Cardiac fibroblast (primary cell): ENCODE data around the gene CTTNBP2.

Experiments
- DNase-seq, 2 donors: peaks; one replicate each; pipeline versions ENCODE4 v3.0.0 to v3.0.0-alpha.2; 2010; ENCODE audit warnings: low read depth in 2 of 2
- H3K4me3 ChIP-seq, 2 donors: replicated peaks in 1 of 2; 1 replicate in 1 of 2; 2 replicates in 1 of 2; pipeline ENCODE4 v1.5.1; 2011; ENCODE audit warnings: low read depth in 2 of 2, low read length in 2 of 2, mild to moderate bottlenecking in 2 of 2, moderate library complexity in 1 of 2
- CTCF ChIP-seq: IDR thresholded peaks from one replicate; pipeline ENCODE4 v1.5.1; 2011; ENCODE audit warnings: low read depth, mild to moderate bottlenecking, low read length, inconsistent platforms

CTTNBP2 gene

DNA sequence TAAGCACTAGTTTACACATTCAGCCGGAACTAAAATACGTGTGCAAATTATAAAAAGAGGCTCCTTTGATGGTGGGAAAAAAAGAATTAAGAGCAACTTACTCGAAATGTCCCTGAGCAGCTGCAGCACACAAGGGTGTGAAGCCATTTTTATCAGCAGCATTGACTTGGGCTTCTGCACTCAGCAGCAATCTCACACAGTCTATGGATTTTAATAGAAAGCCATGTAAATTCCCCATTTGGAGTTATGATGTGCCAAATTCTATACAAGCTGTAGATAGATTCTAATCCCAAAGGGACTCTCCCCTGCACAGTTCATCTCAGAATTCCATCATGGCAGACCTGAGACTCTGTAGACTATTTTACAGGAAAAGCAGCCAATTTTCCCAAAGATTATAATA lies 90.5 kb downstream of the CTTNBP2 start:
- H3K4me3 ChIP-seq, result no peak overlapping the region
- no peak for DNase-seq
- no peak for TF ChIP-seq CTCF

DNA sequence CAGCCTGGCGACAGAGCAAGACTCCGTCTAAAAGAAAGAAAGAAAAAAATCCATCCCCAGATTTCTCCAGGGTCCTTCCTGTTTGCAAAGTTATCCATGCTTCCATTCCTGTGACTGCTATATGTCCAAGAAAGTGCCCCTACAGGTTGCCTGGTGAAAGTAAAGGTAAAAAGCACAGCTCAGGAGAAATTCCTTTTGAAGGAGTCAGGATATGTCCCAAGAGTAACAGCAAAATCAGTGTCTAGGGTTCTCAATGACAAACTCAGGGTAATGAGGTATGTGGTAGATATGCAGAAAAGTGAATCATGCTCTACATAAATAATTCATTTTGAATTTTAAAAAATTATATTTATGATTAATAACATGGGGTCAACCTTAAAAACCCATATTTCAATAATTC lies 91.5 kb downstream of the CTTNBP2 start:
- TF ChIP-seq CTCF, result no peak
- peak in 1 of 2 donors; percentile 18 for DNase-seq
- H3K4me3 ChIP-seq, result no peak overlapping the region

GRCh38 chr7:117780832-117781231 lies 92.4 kb downstream of the CTTNBP2 start:
- no peak overlapping the region for H3K4me3 ChIP-seq
- DNase-seq, result peak; percentile 1 to 8
- TF ChIP-seq CTCF, result no peak

DNA sequence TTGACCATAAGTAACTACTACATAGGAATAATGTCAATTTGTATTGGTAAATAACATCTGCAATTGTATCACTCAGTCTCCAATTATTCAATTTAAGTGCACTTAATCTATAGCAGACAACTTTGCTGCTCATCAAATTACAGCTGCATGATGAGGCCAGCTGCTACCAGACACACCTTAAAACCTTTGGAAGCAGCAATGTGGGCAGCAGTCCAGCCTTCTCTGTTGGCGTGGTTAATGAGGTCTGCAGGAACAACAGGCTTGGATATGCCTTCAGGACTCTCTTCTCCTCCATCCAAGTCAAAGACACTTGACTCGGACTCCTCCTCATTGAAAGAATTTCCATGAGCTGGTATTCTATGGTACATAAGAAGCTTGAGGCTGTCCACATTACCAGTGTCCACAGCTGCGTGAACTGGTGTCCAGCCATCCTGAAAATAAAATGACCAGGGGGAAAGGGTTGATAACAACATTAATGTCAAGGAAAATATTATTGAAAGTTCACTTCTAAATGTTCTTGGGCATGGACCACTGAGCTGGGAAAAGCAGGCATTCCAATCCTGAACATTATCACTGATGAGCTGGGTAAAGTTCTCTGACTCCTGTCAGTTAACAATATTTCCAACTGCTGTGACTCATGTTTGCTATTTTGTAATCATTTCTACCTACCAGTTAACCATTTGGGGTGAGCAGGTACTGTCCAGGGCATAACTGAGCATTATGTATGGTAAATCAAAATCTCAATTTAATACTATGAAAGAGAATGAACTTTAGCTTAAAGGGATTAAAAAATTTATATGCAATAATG lies 95.7 kb downstream of the CTTNBP2 start:
- no peak for DNase-seq
- H3K4me3 ChIP-seq, result no peak overlapping the region
- TF ChIP-seq CTCF, result no peak

DNA sequence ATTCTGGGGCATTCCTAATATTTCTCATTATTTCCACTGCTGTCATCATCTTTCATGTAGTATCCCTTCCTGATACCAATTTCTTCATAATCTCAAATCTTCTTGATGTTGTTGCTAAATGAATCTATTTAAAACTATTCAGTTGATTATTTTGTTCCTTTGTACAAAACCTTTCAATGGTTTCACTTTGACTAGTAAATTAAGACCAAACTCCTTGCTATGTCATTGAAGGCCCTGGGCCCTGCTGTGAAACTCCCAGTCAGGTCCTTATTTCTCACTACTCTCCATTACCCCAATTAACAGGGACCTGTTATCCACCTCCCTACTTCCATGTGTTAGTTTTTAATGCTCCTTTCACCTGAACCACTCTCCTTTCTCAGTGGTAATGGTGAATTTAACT lies 97.0 kb downstream of the CTTNBP2 start:
- no peak for TF ChIP-seq CTCF
- no peak for DNase-seq
- no peak overlapping the region for H3K4me3 ChIP-seq

DNA sequence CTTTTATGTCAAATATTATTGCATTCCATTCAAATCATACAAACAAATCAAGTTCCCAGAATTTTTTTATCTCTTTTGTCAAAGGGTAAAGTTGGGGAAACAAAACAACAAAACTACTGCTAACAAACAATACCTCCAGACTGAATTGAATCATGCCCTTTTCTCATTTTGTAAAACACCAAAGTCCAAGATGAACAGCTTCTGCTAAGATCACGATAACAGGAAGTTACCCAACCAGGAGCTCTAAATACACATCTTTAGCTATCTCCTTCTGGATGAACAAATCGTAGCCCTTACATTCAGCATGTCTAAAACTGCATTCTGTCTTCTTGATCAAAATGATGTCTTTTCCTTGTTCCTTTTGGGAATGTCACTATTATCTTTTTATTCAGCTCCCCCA lies 97.4 kb downstream of the CTTNBP2 start:
- no peak for DNase-seq
- no peak overlapping the region for H3K4me3 ChIP-seq
- no peak for TF ChIP-seq CTCF

DNA sequence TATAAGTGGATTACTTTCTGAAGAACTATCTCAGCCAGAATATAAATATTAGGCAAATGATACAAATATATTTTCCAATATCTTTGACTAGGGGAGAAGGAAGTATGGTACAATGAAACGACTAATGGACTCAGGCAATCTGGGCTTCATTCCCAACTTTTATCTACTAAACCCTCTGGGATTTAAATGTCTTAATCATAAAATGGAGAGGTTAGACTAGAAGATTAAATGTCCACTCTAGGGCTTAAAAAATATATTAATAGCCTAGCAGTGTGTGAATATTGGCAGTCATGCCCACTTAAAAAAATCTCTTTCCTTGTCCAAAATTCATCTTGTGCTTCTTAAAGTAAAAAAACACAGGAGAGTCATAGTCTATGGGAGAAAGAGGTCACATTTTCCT lies 98.3 kb downstream of the CTTNBP2 start:
- no peak overlapping the region for H3K4me3 ChIP-seq
- no peak for DNase-seq
- TF ChIP-seq CTCF, result no peak
